Liver (tissue), 9 donors: ENCODE measurements around the gene NDUFC2. TPM values are rescaled to one million over a fixed set of nuclear protein-coding genes. Genes with fewer than 3 reads are reported as not detected.

Experiments used
- DNase-seq: peaks from one replicate; pipeline ENCODE4 v3.0.0-alpha.2; 2017; ENCODE audit warnings: low spot score
- H3K27ac ChIP-seq, 2 donors: one replicate each; pipeline ENCODE4 v1.7.0; 2013; ENCODE audit warnings: inconsistent platforms in 2 of 2, low read length in 2 of 2, control low read depth in 1 of 2, low read depth in 1 of 2, mild to moderate bottlenecking in 1 of 2
- H3K27me3 ChIP-seq, 4 donors: one replicate each; pipeline versions ENCODE4 v1.6.1 to v1.7.0; 2013; ENCODE audit warnings: low read length in 3 of 4, inconsistent platforms in 1 of 4, mild to moderate bottlenecking in 1 of 4, moderate library complexity in 1 of 4; ENCODE audit not compliant: control insufficient read depth in 4 of 4, insufficient read depth in 4 of 4
- H3K36me3 ChIP-seq, 4 donors: one replicate each; pipeline versions ENCODE4 v1.6.1 to v1.7.0; 2013; ENCODE audit warnings: low read length in 3 of 4, mild to moderate bottlenecking in 3 of 4, low read depth in 1 of 4, moderate library complexity in 1 of 4; ENCODE audit not compliant: control insufficient read depth in 4 of 4, insufficient read depth in 3 of 4
- H3K4me1 ChIP-seq, 4 donors: one replicate each; pipeline versions ENCODE4 v1.6.1 to v1.7.0; 2013; ENCODE audit warnings: low read length in 3 of 4, mild to moderate bottlenecking in 3 of 4, moderate library complexity in 1 of 4; ENCODE audit not compliant: control insufficient read depth in 4 of 4, insufficient read depth in 4 of 4
- H3K4me3 ChIP-seq, 3 donors: one replicate each; pipeline versions ENCODE4 v1.6.1 to v1.7.0; 2013; ENCODE audit warnings: low read length in 3 of 3, control low read depth in 1 of 3, low read depth in 1 of 3, mild to moderate bottlenecking in 1 of 3
- H3K9ac ChIP-seq, 2 donors: one replicate each; pipeline ENCODE4 v1.7.0; 2013; ENCODE audit warnings: low read length in 2 of 2, mild to moderate bottlenecking in 2 of 2, moderate library complexity in 2 of 2, control low read depth in 1 of 2, low read depth in 1 of 2
- H3K9me3 ChIP-seq, 4 donors: one replicate each; pipeline versions ENCODE4 v1.6.1 to v1.7.0; 2013; ENCODE audit warnings: low read length in 3 of 4; ENCODE audit not compliant: control insufficient read depth in 4 of 4
- EGR1 ChIP-seq, 2 donors: IDR thresholded peaks; 2 replicates each; pipeline ENCODE4 v1.6.1; 2016 to 2018; ENCODE audit warnings: antibody characterized with exemption in 2 of 2, low read depth in 2 of 2
- FOXA1 ChIP-seq: IDR thresholded peaks from 2 replicates; pipeline ENCODE4 v1.6.1; 2016; ENCODE audit warnings: antibody characterized with exemption
- FOXA2 ChIP-seq: IDR thresholded peaks from 2 replicates; pipeline ENCODE4 v1.6.1; 2016; ENCODE audit warnings: antibody characterized with exemption
- GABPA ChIP-seq, 2 donors: IDR thresholded peaks in 1 of 2; conservative IDR thresholded peaks in 1 of 2; 2 replicates each; pipeline ENCODE4 v1.6.1; 2016; ENCODE audit warnings: antibody characterized with exemption in 2 of 2, mild to moderate bottlenecking in 1 of 2, moderate library complexity in 1 of 2
- HNF4A ChIP-seq, 2 donors: conservative IDR thresholded peaks; 2 replicates each; pipeline ENCODE4 v1.6.1; 2016; ENCODE audit warnings: antibody characterized with exemption in 2 of 2, mild to moderate bottlenecking in 2 of 2
- HNF4G ChIP-seq: IDR thresholded peaks from 2 replicates; pipeline ENCODE4 v1.6.1; 2016; ENCODE audit warnings: antibody characterized with exemption
- NR2F2 ChIP-seq: IDR thresholded peaks from 2 replicates; pipeline ENCODE4 v1.6.1; 2016; ENCODE audit warnings: antibody characterized with exemption
- RAD21 ChIP-seq, 2 donors: IDR thresholded peaks; 2 replicates each; pipeline ENCODE4 v1.6.1; 2016; ENCODE audit warnings: antibody characterized with exemption in 2 of 2, mild to moderate bottlenecking in 2 of 2
- RXRA ChIP-seq, 2 donors: IDR thresholded peaks; 2 replicates each; pipeline ENCODE4 v1.6.1; 2017 to 2018; ENCODE audit warnings: antibody characterized with exemption in 2 of 2, mild to moderate bottlenecking in 1 of 2
- SP1 ChIP-seq: IDR thresholded peaks from 2 replicates; pipeline ENCODE4 v1.6.1; 2018; ENCODE audit warnings: antibody characterized with exemption, mild to moderate bottlenecking
- TAF1 ChIP-seq: conservative IDR thresholded peaks from 2 replicates; pipeline ENCODE4 v1.6.1; 2016; ENCODE audit warnings: antibody characterized with exemption, mild to moderate bottlenecking
- YY1 ChIP-seq: IDR thresholded peaks from 2 replicates; pipeline ENCODE4 v1.6.1; 2016; ENCODE audit warnings: antibody characterized with exemption, mild to moderate bottlenecking
- WGBS: extraction: QIAGEN DNeasy Blood & Tissue Kit; methylation state at CpG from one replicate; pipeline ENCODE4 v1.1.7; 2013; 5-methylcytosine and 5-hydroxymethylcytosine counted together
- polyA plus RNA-seq, 2 donors: library from polyadenylated mRNA; stranded (reverse) in 1 of 2; unstranded in 1 of 2; fragments of 200-250 nt in 1 of 2; fragments of >200 nt in 1 of 2; fragmentation: Nextera tagmentation in 1 of 2; extraction: Ambion mirVana in 1 of 2; gene quantifications; one replicate each; pipeline versions ENCODE4 v1.2.1 to v1.2.3, GENCODE V29; 2013 to 2015
- total RNA-seq, 2 donors: library from RNA; depleted of rRNA; stranded (reverse); fragments of >200 nt; gene quantifications; one replicate each; pipeline ENCODE4 v1.2.3, GENCODE V29; 2014
- TF ChIP-seq, protein P1 (sequence below): IDR thresholded peaks from 2 replicates; pipeline ENCODE4 v1.6.1; 2016; ENCODE audit warnings: antibody characterized with exemption
- TF ChIP-seq, protein P2 (sequence below): IDR thresholded peaks from 2 replicates; pipeline ENCODE4 v1.6.1; 2016; ENCODE audit warnings: antibody characterized with exemption
- TF ChIP-seq, protein P3 (sequence below): IDR thresholded peaks from 2 replicates; pipeline ENCODE4 v1.6.1; 2016; ENCODE audit warnings: antibody characterized with exemption, mild to moderate bottlenecking
- TF ChIP-seq, protein P4 (sequence below): fragments of 150-350 bp; IDR thresholded peaks from 2 replicates; pipeline ENCODE4 v1.5.1; 2017; ENCODE audit warnings: improper control_type of control experiment, low read depth, low read length; ENCODE audit not compliant: missing input control
- TF ChIP-seq, protein P5 (sequence below): IDR thresholded peaks from 2 replicates; pipeline ENCODE4 v1.6.1; 2016; ENCODE audit warnings: antibody characterized with exemption
- donor health status: healthy.
- donor health status: healthy.
- donor health status: healthy.
- donor health status: healthy.
- donor health status: healthy.

NDUFC2 gene
- total and polyA plus RNA-seq, 4 donors, result 86.9 to 783 (median 199) TPM

DNA sequence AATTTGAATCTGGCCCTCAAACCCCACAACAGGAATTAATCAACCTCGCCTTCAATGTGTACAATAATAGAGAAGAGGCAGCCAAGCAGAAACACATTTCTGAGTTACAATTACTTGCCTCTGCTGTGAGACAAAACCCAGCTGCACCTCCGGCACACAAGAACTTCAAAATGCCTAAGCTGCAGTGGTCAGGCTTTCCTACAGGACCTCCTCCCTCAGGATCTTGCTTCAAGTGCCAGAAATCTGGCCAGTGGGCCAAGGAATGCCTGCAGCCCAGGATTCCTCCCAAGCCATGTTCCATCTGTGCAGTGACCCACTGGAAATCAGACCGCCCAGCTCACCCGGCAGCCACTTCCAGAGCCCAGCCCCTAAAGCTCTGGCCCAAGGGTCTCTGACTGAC, 3.4 kb upstream of the NDUFC2 start:
- peaks cover 5 to 18% (median 8%) of the 10 kb centered on the region in 4 donors for H3K4me1 ChIP-seq
- H3K36me3 ChIP-seq, result no peaks in the 10 kb centered on the region
- WGBS, result 91% methylated on average over 4 of the region's 4 CpGs
- TF ChIP-seq SP1, result no peak
- no peak for TF ChIP-seq FOXA2
- TF ChIP-seq GABPA (IDR thresholded peaks at IDR 0.05 in 1 of 2, conservative IDR thresholded peaks at IDR 0.05 in 1 of 2), result no peak
- no peak for TF ChIP-seq NR2F2
- TF ChIP-seq, protein P1, sequence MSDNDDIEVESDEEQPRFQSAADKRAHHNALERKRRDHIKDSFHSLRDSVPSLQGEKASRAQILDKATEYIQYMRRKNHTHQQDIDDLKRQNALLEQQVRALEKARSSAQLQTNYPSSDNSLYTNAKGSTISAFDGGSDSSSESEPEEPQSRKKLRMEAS, result no peak
- TF ChIP-seq YY1, result no peak
- TF ChIP-seq HNF4A (conservative IDR thresholded peaks at IDR 0.05), result no peak
- TF ChIP-seq RXRA (IDR thresholded peaks at IDR 0.05), result no peak
- H3K27ac ChIP-seq, result no peak overlapping the region
- no peak for DNase-seq
- no peak overlapping the region for H3K9ac ChIP-seq
- no peaks in the 10 kb centered on the region for H3K9me3 ChIP-seq
- H3K4me3 ChIP-seq, result no peak overlapping the region
- no peaks in the 10 kb centered on the region for H3K27me3 ChIP-seq

DNA sequence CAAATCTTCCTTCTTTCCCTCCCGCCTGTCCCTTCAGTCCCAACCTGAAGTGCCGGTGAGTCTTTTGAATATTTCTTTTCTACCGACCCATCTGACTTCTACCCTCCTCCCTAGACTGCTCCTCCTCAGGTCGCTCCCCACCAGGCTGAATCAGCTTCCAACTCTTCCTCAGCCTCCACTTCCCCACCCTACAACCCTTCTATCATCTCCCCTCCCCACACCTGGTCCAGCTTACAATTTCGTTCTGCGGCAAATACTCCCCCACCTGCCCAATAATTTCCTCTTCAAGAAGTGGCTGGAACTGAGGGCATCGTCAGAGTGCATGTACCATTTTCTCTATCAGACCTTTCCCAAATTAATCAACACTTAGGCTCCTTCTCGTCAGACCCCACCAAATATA, 2.5 kb upstream of the NDUFC2 start:
- Histone ChIP-seq H3K36me3 (no peaks in the 10 kb centered on the region), H3K27me3 (no peaks in the 10 kb centered on the region), H3K9ac (no peak overlapping the region), H3K27ac (no peak overlapping the region), H3K4me1 (peaks cover 9 to 26% (median 15%) of the 10 kb centered on the region in 4 donors), H3K9me3 (no peaks in the 10 kb centered on the region), H3K4me3 (no peak overlapping the region)
- DNase-seq, result no peak
- 92% methylated on average over 8 of the region's 8 CpGs for WGBS
- TF ChIP-seq, protein P2, sequence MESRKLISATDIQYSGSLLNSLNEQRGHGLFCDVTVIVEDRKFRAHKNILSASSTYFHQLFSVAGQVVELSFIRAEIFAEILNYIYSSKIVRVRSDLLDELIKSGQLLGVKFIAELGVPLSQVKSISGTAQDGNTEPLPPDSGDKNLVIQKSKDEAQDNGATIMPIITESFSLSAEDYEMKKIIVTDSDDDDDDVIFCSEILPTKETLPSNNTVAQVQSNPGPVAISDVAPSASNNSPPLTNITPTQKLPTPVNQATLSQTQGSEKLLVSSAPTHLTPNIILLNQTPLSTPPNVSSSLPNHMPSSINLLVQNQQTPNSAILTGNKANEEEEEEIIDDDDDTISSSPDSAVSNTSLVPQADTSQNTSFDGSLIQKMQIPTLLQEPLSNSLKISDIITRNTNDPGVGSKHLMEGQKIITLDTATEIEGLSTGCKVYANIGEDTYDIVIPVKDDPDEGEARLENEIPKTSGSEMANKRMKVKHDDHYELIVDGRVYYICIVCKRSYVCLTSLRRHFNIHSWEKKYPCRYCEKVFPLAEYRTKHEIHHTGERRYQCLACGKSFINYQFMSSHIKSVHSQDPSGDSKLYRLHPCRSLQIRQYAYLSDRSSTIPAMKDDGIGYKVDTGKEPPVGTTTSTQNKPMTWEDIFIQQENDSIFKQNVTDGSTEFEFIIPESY, result no peak
- TF ChIP-seq, protein P1, result no peak
- TF ChIP-seq, protein P3, sequence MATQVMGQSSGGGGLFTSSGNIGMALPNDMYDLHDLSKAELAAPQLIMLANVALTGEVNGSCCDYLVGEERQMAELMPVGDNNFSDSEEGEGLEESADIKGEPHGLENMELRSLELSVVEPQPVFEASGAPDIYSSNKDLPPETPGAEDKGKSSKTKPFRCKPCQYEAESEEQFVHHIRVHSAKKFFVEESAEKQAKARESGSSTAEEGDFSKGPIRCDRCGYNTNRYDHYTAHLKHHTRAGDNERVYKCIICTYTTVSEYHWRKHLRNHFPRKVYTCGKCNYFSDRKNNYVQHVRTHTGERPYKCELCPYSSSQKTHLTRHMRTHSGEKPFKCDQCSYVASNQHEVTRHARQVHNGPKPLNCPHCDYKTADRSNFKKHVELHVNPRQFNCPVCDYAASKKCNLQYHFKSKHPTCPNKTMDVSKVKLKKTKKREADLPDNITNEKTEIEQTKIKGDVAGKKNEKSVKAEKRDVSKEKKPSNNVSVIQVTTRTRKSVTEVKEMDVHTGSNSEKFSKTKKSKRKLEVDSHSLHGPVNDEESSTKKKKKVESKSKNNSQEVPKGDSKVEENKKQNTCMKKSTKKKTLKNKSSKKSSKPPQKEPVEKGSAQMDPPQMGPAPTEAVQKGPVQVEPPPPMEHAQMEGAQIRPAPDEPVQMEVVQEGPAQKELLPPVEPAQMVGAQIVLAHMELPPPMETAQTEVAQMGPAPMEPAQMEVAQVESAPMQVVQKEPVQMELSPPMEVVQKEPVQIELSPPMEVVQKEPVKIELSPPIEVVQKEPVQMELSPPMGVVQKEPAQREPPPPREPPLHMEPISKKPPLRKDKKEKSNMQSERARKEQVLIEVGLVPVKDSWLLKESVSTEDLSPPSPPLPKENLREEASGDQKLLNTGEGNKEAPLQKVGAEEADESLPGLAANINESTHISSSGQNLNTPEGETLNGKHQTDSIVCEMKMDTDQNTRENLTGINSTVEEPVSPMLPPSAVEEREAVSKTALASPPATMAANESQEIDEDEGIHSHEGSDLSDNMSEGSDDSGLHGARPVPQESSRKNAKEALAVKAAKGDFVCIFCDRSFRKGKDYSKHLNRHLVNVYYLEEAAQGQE, result no peak
- TF ChIP-seq RXRA (IDR thresholded peaks at IDR 0.05), result no peak
- no peak for TF ChIP-seq GABPA (IDR thresholded peaks at IDR 0.05 in 1 of 2, conservative IDR thresholded peaks at IDR 0.05 in 1 of 2)
- no peak for TF ChIP-seq SP1
- TF ChIP-seq HNF4A (conservative IDR thresholded peaks at IDR 0.05), result no peak
- no peak for TF ChIP-seq YY1
- TF ChIP-seq, protein P4, sequence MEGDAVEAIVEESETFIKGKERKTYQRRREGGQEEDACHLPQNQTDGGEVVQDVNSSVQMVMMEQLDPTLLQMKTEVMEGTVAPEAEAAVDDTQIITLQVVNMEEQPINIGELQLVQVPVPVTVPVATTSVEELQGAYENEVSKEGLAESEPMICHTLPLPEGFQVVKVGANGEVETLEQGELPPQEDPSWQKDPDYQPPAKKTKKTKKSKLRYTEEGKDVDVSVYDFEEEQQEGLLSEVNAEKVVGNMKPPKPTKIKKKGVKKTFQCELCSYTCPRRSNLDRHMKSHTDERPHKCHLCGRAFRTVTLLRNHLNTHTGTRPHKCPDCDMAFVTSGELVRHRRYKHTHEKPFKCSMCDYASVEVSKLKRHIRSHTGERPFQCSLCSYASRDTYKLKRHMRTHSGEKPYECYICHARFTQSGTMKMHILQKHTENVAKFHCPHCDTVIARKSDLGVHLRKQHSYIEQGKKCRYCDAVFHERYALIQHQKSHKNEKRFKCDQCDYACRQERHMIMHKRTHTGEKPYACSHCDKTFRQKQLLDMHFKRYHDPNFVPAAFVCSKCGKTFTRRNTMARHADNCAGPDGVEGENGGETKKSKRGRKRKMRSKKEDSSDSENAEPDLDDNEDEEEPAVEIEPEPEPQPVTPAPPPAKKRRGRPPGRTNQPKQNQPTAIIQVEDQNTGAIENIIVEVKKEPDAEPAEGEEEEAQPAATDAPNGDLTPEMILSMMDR, result no peak
- no peak for TF ChIP-seq NR2F2
- no peak for TF ChIP-seq FOXA2
- no peak for TF ChIP-seq RAD21 (IDR thresholded peaks at IDR 0.05)
- no peak for TF ChIP-seq FOXA1
- TF ChIP-seq HNF4G, result no peak
- TF ChIP-seq EGR1 (IDR thresholded peaks at IDR 0.05; ENCODE audit: low read depth in 2 of 2), result no peak
- TF ChIP-seq, protein P5, sequence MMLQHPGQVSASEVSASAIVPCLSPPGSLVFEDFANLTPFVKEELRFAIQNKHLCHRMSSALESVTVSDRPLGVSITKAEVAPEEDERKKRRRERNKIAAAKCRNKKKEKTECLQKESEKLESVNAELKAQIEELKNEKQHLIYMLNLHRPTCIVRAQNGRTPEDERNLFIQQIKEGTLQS, result no peak
- no peak for TF ChIP-seq TAF1
